Measurements from ENCODE around the gene SLC6A3.

Gene SLC6A3

GRCh38 chr5:1392261-1392660 lies 53.0 kb downstream of the SLC6A3 start:
- peaks cover 6% of the 10 kb centered on the region for H3K27me3 ChIP-seq (ENCODE audit: control insufficient read depth, insufficient read depth, low read length)
- H2AFZ ChIP-seq = no peak overlapping the region
- TF ChIP-seq, protein P1, sequence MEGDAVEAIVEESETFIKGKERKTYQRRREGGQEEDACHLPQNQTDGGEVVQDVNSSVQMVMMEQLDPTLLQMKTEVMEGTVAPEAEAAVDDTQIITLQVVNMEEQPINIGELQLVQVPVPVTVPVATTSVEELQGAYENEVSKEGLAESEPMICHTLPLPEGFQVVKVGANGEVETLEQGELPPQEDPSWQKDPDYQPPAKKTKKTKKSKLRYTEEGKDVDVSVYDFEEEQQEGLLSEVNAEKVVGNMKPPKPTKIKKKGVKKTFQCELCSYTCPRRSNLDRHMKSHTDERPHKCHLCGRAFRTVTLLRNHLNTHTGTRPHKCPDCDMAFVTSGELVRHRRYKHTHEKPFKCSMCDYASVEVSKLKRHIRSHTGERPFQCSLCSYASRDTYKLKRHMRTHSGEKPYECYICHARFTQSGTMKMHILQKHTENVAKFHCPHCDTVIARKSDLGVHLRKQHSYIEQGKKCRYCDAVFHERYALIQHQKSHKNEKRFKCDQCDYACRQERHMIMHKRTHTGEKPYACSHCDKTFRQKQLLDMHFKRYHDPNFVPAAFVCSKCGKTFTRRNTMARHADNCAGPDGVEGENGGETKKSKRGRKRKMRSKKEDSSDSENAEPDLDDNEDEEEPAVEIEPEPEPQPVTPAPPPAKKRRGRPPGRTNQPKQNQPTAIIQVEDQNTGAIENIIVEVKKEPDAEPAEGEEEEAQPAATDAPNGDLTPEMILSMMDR (IDR thresholded peaks at IDR 0.05) = no peak
- no peaks in the 10 kb centered on the region for H3K9me3 ChIP-seq (ENCODE audit: control insufficient read depth, low read length)
- no peak overlapping the region for H3K4me3 ChIP-seq (ENCODE audit: low read depth, low read length)
- H3K27ac ChIP-seq = no peak overlapping the region
- H3K4me1 ChIP-seq = peaks cover 4% of the 10 kb centered on the region
- no peaks in the 10 kb centered on the region for H3K79me2 ChIP-seq
- no peak overlapping the region for H3K9ac ChIP-seq
- no peaks in the 10 kb centered on the region for H3K36me3 ChIP-seq (ENCODE audit: control insufficient read depth, insufficient read depth, low read length)
- no peak overlapping the region for H3K4me2 ChIP-seq (ENCODE audit: low read length)

DNA sequence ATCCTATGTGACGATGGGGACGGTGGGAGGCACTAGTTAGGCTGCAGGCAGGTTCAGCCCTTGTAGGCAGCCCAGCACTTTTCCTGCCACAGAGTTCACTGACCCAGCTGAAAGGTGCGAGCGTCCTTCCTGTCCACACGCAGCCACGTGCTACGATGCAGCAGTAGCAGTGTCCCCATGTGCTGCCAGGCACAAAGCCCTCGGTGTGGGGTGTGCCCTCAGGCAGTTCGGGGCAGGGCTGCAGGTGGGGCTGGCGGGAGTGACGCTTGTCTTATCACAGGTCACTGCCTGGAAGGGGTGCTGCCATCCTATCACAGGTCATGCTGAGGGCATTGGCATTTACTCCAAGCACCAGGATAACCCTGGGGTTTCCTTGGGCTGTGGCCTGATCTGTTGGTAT lies 53.5 kb downstream of the SLC6A3 start:
- Histone ChIP-seq H3K9ac (no peak overlapping the region), H3K27ac (no peak overlapping the region), H2AFZ (no peak overlapping the region), H3K4me3 (ENCODE audit: low read depth, low read length) (no peak overlapping the region), H3K79me2 (no peaks in the 10 kb centered on the region), H3K4me2 (ENCODE audit: low read length) (no peak overlapping the region), H3K4me1 (peaks cover 9% of the 10 kb centered on the region), H3K27me3 (ENCODE audit: control insufficient read depth, insufficient read depth, low read length) (peaks cover 6% of the 10 kb centered on the region), H3K36me3 (ENCODE audit: control insufficient read depth, insufficient read depth, low read length) (no peaks in the 10 kb centered on the region), H3K9me3 (ENCODE audit: control insufficient read depth, low read length) (no peaks in the 10 kb centered on the region)
- TF ChIP-seq, protein P1 (IDR thresholded peaks at IDR 0.05) = no peak

DNA sequence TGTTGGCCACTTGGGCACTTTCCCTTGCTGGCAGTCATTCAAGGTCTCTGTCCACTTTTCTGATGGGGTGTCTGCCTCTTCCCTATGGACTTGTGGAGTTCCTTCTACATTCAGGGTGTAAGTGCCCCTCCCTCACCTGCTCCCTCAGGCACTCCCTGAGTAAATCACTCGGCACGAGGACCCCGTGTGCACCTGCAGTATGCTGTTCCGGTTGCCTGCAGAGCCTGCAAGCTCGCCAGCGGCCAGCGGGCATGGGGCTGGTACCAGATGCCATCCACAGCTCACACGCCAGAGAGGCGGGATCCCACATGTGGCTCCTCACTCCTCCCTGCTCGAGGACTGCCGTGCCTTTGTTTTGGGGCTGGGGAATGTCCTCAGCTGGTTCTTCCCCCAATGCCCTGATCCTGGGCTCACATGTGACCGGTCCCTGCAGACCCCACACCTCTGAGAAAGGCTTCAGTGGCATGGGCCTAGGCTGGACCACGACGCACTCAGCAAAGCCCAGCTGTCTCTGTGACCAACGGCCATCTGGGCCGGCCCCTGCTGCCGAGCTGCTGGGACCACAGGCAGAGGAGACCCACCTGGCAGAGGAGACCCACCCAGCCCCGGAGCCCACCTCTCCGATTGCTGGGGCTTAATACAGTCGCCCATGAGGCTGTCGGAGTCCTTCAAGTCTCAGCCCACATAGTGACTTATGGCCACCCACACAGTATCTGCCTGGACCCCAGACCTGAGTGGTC lies 54.2 kb downstream of the SLC6A3 start:
- H3K9ac ChIP-seq = no peak overlapping the region
- H3K79me2 ChIP-seq = no peaks in the 10 kb centered on the region
- TF ChIP-seq, protein P1 (IDR thresholded peaks at IDR 0.05) = no peak
- peaks cover 13% of the 10 kb centered on the region for H3K4me1 ChIP-seq
- H3K36me3 ChIP-seq (ENCODE audit: control insufficient read depth, insufficient read depth, low read length) = no peaks in the 10 kb centered on the region
- H3K9me3 ChIP-seq (ENCODE audit: control insufficient read depth, low read length) = no peaks in the 10 kb centered on the region
- H3K4me3 ChIP-seq (ENCODE audit: low read depth, low read length) = no peak overlapping the region
- peaks cover 6% of the 10 kb centered on the region for H3K27me3 ChIP-seq (ENCODE audit: control insufficient read depth, insufficient read depth, low read length)
- H2AFZ ChIP-seq = no peak overlapping the region
- H3K27ac ChIP-seq = no peak overlapping the region
- H3K4me2 ChIP-seq (ENCODE audit: low read length) = no peak overlapping the region

DNA sequence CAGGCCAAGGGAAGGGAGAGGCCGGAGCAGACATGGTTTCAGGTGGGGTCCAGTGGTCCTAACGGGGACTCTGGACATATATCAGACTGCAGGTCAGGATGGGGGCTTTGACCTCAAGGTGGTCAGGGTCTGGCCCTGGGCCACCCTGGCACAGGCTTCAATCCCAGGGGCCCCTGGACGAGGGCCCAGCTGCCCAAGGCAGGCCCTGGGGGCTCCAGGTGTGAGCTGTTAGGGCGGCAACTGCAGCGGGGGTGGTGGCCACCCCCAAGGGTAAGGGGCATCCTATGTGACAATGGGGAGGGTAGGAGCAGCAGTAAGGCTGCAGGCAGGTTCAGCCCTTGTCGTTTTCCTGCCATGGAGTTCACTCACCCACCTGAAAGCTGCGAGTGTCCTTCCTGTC lies 54.9 kb downstream of the SLC6A3 start:
- Histone ChIP-seq H3K27ac (no peak overlapping the region), H3K36me3 (ENCODE audit: control insufficient read depth, insufficient read depth, low read length) (no peaks in the 10 kb centered on the region), H3K4me1 (peaks cover 12% of the 10 kb centered on the region), H3K9ac (no peak overlapping the region), H3K4me2 (ENCODE audit: low read length) (no peak overlapping the region), H3K27me3 (ENCODE audit: control insufficient read depth, insufficient read depth, low read length) (peaks cover 5% of the 10 kb centered on the region), H2AFZ (no peak overlapping the region), H3K79me2 (no peaks in the 10 kb centered on the region), H3K9me3 (ENCODE audit: control insufficient read depth, low read length) (no peaks in the 10 kb centered on the region), H3K4me3 (ENCODE audit: low read depth, low read length) (no peak overlapping the region)
- TF ChIP-seq, protein P1 (IDR thresholded peaks at IDR 0.05) = no peak

DNA sequence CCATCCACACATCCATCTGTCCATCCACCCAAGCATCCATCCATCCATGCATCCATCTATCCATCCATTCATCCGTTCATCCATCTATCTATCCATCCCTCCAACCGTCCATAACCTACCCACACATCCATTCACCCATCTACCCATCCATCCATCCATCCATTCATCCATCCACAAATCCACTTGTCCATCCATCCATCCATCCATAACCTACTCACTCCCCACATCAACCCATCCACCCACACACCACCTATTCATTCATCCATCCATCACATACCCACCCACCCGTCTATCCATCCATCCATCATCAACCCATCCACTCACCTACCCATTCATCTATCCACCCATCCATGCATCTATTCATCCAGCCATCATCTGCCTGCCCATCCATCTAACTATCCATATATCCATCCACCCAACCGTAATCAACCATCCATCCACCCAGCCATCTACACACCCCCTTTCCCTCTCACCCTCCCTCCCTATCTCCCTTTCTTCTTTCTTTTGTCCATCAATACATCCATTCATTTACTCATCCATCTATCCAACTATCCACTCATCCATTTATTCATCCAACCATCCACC lies 56.8 kb downstream of the SLC6A3 start:
- no peaks in the 10 kb centered on the region for H3K9me3 ChIP-seq (ENCODE audit: control insufficient read depth, low read length)
- TF ChIP-seq, protein P1 (IDR thresholded peaks at IDR 0.05) = no peak
- peaks cover 13% of the 10 kb centered on the region for H3K4me1 ChIP-seq
- H3K27ac ChIP-seq = no peak overlapping the region
- no peaks in the 10 kb centered on the region for H3K27me3 ChIP-seq (ENCODE audit: control insufficient read depth, insufficient read depth, low read length)
- no peak overlapping the region for H3K4me2 ChIP-seq (ENCODE audit: low read length)
- no peaks in the 10 kb centered on the region for H3K79me2 ChIP-seq
- no peak overlapping the region for H3K4me3 ChIP-seq (ENCODE audit: low read depth, low read length)
- H3K36me3 ChIP-seq (ENCODE audit: control insufficient read depth, insufficient read depth, low read length) = no peaks in the 10 kb centered on the region
- no peak overlapping the region for H3K9ac ChIP-seq
- no peak overlapping the region for H2AFZ ChIP-seq

Data from parathyroid adenoma (tissue), 2 donors.